ENCODE data around the gene PLVAP. TPM values are rescaled to one million over a fixed set of nuclear protein-coding genes. Genes with fewer than 3 reads are reported as not detected.
A peak's percentile ranks its signal among the peaks of the same experiment; 100 is the strongest.

The PLVAP gene
- total RNA-seq, 2 experiments from 2014 or later, result not detected

DNA sequence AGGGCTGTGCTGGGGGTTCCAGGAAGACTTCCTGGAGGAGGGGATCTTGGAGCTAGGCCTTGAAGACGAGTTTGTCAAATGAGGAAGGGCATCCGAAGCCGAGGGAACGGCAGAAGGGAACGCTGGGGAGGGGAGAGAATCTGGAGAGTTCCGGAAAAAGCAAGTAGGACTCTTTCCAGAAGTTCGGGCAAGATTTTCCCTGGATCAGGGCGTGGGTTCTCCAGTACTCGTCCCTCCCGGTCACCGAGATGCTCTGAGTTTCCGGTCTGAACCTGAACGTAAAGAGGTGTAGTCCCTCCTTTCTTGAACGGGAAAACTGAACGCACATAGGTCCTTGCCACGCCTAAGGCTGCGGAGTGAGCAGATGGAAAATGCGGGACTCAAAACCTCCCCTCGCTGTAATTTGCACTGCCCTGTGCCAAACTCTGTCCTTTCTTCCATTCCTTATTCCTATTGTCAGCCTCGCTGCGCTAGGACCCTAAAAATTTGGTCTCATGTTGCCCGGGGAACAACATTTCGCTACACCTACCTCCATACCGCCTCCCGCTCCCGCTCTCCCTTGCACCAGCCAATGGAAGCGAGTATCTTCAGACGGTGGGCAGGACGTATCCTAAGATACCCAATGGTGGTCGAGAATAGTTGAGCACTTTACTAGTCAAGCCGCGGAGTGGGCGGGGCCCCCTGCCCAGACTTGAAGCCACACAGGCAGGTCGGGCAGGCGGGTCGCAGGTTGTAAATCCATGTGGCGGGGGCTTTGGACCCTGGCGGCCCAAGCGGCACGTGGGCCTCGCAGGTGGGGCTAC is 40.1 kb downstream of the PLVAP start, which contains the start of gene GTPBP3:
TSS of gene GTPBP3 (plus strand) at position 682 of the 803 bp plus-strand sequence. CDS start at position 741, 59 bp downstream.
- Histone ChIP-seq H3K4me1 (ENCODE audit: insufficient read depth, low read length) (peaks cover 54% of the 10 kb centered on the region), H3K27ac (ENCODE audit: low read depth in 1 of 2, low read length in 2 of 2) (peak within 1 kb of the TSS; percentile 73 to 79), H3K9me3 (ENCODE audit: control insufficient read depth in 1 of 2, insufficient read depth in 1 of 2, low read length in 2 of 2) (no peaks in the 10 kb centered on the region), H3K36me3 (ENCODE audit: insufficient read depth, low read length) (peaks cover 9% of the 10 kb centered on the region), H3K27me3 (ENCODE audit: control insufficient read depth in 1 of 2, insufficient read depth in 2 of 2, low read length in 2 of 2) (no peaks in the 10 kb centered on the region), H3K4me3 (ENCODE audit: low read length) (peak within 1 kb of the TSS; percentile 71)
- CTCF ChIA-PET, result interaction anchor here (0.6 to 2.5 kb wide), 2 partner anchors 8 to 44 kb away, joined by 4 to 8 read pairs; no protein-coding TSS in a partner anchor
- ATAC-seq (ENCODE audit: poor library complexity) (peak; percentile 89), DNase-seq (peak; percentile 92 to 98 (median 95))
- Mint-ChIP-seq H3K9me3 (no peaks in the 10 kb centered on the region), H3K4me1 (ENCODE audit: low read depth) (peaks cover 36% of the 10 kb centered on the region), H3K27ac (peak within 1 kb of the TSS; percentile 86), H3K36me3 (ENCODE audit: low read depth) (peaks cover 21% of the 10 kb centered on the region), H3K4me3 (peak within 1 kb of the TSS; percentile 93), H3K27me3 (no peaks in the 10 kb centered on the region)
- intact Hi-C loops (cut with DNase I, micrococcal nuclease), result loop anchor here (1.0 to 5.0 kb wide), 5 partner anchors 28 to 122 kb away; partner anchors contain the start of genes DDA1 (in 1 of the 2), MRPL34 (in 1 of the 2) and USE1 (in 1 of the 2)
- POLR2A ChIA-PET, result interaction anchor here (0.8 to 4.0 kb wide), 5 partner anchors 9 to 175 kb away, joined by 3 to 31 read pairs (median 5); partner anchors contain the start of genes BABAM1, DDA1, MVB12A and PGLS
- TF ChIP-seq, protein P1, sequence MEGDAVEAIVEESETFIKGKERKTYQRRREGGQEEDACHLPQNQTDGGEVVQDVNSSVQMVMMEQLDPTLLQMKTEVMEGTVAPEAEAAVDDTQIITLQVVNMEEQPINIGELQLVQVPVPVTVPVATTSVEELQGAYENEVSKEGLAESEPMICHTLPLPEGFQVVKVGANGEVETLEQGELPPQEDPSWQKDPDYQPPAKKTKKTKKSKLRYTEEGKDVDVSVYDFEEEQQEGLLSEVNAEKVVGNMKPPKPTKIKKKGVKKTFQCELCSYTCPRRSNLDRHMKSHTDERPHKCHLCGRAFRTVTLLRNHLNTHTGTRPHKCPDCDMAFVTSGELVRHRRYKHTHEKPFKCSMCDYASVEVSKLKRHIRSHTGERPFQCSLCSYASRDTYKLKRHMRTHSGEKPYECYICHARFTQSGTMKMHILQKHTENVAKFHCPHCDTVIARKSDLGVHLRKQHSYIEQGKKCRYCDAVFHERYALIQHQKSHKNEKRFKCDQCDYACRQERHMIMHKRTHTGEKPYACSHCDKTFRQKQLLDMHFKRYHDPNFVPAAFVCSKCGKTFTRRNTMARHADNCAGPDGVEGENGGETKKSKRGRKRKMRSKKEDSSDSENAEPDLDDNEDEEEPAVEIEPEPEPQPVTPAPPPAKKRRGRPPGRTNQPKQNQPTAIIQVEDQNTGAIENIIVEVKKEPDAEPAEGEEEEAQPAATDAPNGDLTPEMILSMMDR (IDR thresholded peaks at IDR 0.05), result no peak

DNA sequence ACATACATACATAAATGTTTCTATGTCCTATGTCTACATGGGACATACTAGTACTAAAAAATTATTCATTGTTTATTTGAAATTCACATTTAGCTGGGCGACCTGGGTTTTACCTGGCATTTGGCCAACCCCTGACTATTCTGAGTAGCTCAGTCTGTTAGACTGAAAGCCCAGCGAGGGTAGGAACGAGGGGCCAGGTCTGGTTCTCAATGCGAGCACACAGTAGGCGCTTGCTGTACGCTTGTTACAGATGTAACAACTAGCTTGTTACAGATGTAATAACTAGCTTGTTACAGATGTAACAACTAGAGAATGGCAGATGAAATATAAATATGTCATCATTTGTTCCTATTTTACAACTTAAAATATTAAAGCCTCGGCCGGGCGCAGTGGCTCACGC is 41.6 kb downstream of the PLVAP start:
- Histone ChIP-seq H3K4me1 (ENCODE audit: insufficient read depth, low read length) (peaks cover 54% of the 10 kb centered on the region), H3K9me3 (ENCODE audit: control insufficient read depth in 1 of 2, insufficient read depth in 1 of 2, low read length in 2 of 2) (no peaks in the 10 kb centered on the region), H3K4me3 (ENCODE audit: low read length) (no peak overlapping the region), H3K27me3 (ENCODE audit: control insufficient read depth in 1 of 2, insufficient read depth in 2 of 2, low read length in 2 of 2) (no peaks in the 10 kb centered on the region), H3K27ac (ENCODE audit: low read depth in 1 of 2, low read length in 2 of 2) (no peak overlapping the region), H3K36me3 (ENCODE audit: insufficient read depth, low read length) (peaks cover 2% of the 10 kb centered on the region)
- Mint-ChIP-seq H3K27ac (peak overlapping the region; percentile 14), H3K36me3 (ENCODE audit: low read depth) (peaks cover 16% of the 10 kb centered on the region), H3K27me3 (no peaks in the 10 kb centered on the region), H3K9me3 (no peaks in the 10 kb centered on the region), H3K4me3 (peak overlapping the region; percentile 93), H3K4me1 (ENCODE audit: low read depth) (peaks cover 36% of the 10 kb centered on the region)
- intact Hi-C loops (cut with DNase I, micrococcal nuclease), result loop anchor here (2.0 to 5.0 kb wide), 2 partner anchors 43 kb away; no protein-coding TSS in a partner anchor
- TF ChIP-seq, protein P1 (IDR thresholded peaks at IDR 0.05), result no peak
- ATAC-seq (ENCODE audit: poor library complexity) (no peak), DNase-seq (peak in 1 of 14 experiments; percentile 26)
- CTCF ChIA-PET, result interaction anchor here (1.5 to 2.5 kb wide), 3 partner anchors 30 to 75 kb away, joined by 3 to 8 read pairs (median 6); partner anchors contain the start of gene MRPL34
- POLR2A ChIA-PET, result interaction anchor here (0.6 to 4.0 kb wide), 6 partner anchors 27 to 260 kb away, joined by 4 to 31 read pairs (median 11); partner anchors contain the start of genes ABHD8, DDA1, MRPL34 and MVB12A
